Esophagus muscularis mucosa (tissue), 4 donors: Measurements from ENCODE around the gene IPO11.

Experiments
- CTCF ChIP-seq, 3 experiments: fragments of 200-600 bp in 2 of 3; fragments of 450-650 bp in 1 of 3; sonication (generic) in 2 of 3; IDR thresholded peaks; one replicate each; pipeline ENCODE4 v1.5.1; 2017 to 2019; ENCODE audit warnings: antibody characterized with exemption in 3 of 3, mild to moderate bottlenecking in 2 of 3, moderate library complexity in 1 of 3
- EP300 ChIP-seq: sonication (generic); formaldehyde crosslinking; IDR thresholded peaks from one replicate; pipeline ENCODE4 v1.6.1; 2017; ENCODE audit warnings: antibody characterized with exemption
- POLR2A ChIP-seq: fragments of 450-650 bp; IDR thresholded peaks from one replicate; pipeline ENCODE4 v1.6.1; 2017; ENCODE audit warnings: antibody characterized with exemption, moderate library complexity, mild to moderate bottlenecking, low read depth
- POLR2AphosphoS5 ChIP-seq, 2 donors: sonication (generic); formaldehyde crosslinking; IDR thresholded peaks; one replicate each; pipeline ENCODE4 v1.6.1; 2017; ENCODE audit warnings: antibody characterized with exemption in 2 of 2

DNA sequence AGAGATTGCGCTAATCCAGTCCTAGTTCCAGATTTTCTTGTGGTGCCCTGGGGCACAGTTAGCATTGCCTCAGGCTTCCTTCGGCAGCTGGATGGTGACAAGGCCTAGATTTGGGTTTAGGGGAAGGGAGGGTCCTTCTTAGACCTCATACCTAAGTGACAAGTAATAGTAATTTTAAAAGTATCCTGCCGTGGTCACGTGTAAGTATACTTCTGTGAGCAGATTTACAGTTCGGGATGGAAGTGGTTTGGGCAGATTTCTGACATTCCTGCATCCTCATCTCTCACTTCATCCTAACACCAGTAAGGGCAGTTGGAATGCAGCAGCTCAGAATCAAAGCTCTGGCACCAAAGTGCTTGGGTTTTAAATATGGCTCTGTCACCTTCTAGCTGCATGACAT lies 237.6 kb downstream of the IPO11 start:
- TF ChIP-seq POLR2AphosphoS5 (IDR thresholded peaks at IDR 0.05), result no peak
- TF ChIP-seq CTCF (IDR thresholded peaks at IDR 0.05), result no peak
- no peak for TF ChIP-seq POLR2A
- TF ChIP-seq EP300, result no peak
